SK-N-SH treated with all-trans-retinoic acid at 6 μM for 48 hours (cell line): ENCODE results near the gene EFNA4.

Experiments
- ATAC-seq: fragments of 200-7000 bp; cut with Tn5 transposase; 3 replicates; pipeline ENCODE4 v1.9.1; 2020; ENCODE audit warnings: mild to moderate bottlenecking, moderate library complexity
- ARNTL ChIP-seq: fragments of 450-650 bp; formaldehyde crosslinking; IDR thresholded peaks from 2 replicates; pipeline ENCODE4 v1.5.0; 2020; ENCODE audit warnings: low read depth, mild to moderate bottlenecking, moderate library complexity, borderline replicate concordance
- CSDC2 ChIP-seq: fragments of 250-450 bp; sonication (Bioruptor Pico); IDR thresholded peaks from 2 replicates; pipeline ENCODE4 v1.5.0; 2020; ENCODE audit warnings: mild to moderate bottlenecking, moderate library complexity
- ESRRG ChIP-seq: fragments of 250-450 bp; sonication (Bioruptor Pico); IDR thresholded peaks from 2 replicates; pipeline ENCODE4 v1.6.1; 2021; ENCODE audit warnings: mild to moderate bottlenecking
- GLIS3 ChIP-seq: fragments of 250-450 bp; sonication (Bioruptor Pico); IDR thresholded peaks from 2 replicates; pipeline ENCODE4 v1.5.0; 2020; ENCODE audit warnings: mild to moderate bottlenecking, moderate library complexity
- ISL1 ChIP-seq: fragments of 250-450 bp; sonication (Bioruptor Pico); IDR thresholded peaks from 2 replicates; pipeline ENCODE4 v2.1.2; 2022; ENCODE audit warnings: mild to moderate bottlenecking, moderate library complexity
- OSR1 ChIP-seq: fragments of 250-450 bp; sonication (Bioruptor Pico); IDR thresholded peaks from 2 replicates; pipeline ENCODE4 v1.8.0; 2022; ENCODE audit warnings: moderate library complexity, mild to moderate bottlenecking, inconsistent platforms
- PPARA ChIP-seq: fragments of 250-450 bp; sonication (Bioruptor Pico); IDR thresholded peaks from 2 replicates; pipeline ENCODE4 v1.5.0; 2020; ENCODE audit warnings: mild to moderate bottlenecking, borderline replicate concordance
- RARB ChIP-seq: fragments of 250-450 bp; sonication (Bioruptor Pico); IDR thresholded peaks from 2 replicates; pipeline ENCODE4 v1.8.0; 2021; ENCODE audit warnings: mild to moderate bottlenecking, moderate library complexity
- SNAI2 ChIP-seq: fragments of 250-450 bp; sonication (Bioruptor Pico); IDR thresholded peaks from 2 replicates; pipeline ENCODE4 v1.5.0; 2020; ENCODE audit warnings: mild to moderate bottlenecking, moderate library complexity
- TCF4 ChIP-seq: fragments of 250-450 bp; sonication (Bioruptor Pico); IDR thresholded peaks from 2 replicates; pipeline ENCODE4 v1.8.0; 2021; ENCODE audit warnings: mild to moderate bottlenecking, moderate library complexity, borderline replicate concordance
- TOX ChIP-seq: fragments of 250-450 bp; sonication (Bioruptor Pico); IDR thresholded peaks from 2 replicates; pipeline ENCODE4 v1.8.0; 2021; ENCODE audit warnings: mild to moderate bottlenecking, moderate library complexity, borderline replicate concordance
- ZC3H10 ChIP-seq: fragments of 250-450 bp; sonication (Bioruptor Pico); IDR thresholded peaks from 2 replicates; pipeline ENCODE4 v1.5.1; 2021; ENCODE audit warnings: mild to moderate bottlenecking, moderate library complexity
- ZFP3 ChIP-seq: fragments of 250-450 bp; sonication (Bioruptor Pico); IDR thresholded peaks from 2 replicates; pipeline ENCODE4 v1.5.0; 2020; ENCODE audit warnings: mild to moderate bottlenecking, moderate library complexity
- ZFP30 ChIP-seq: fragments of 450-650 bp; formaldehyde crosslinking; IDR thresholded peaks from 2 replicates; pipeline ENCODE4 v1.5.0; 2022; ENCODE audit warnings: mild to moderate bottlenecking, moderate library complexity
- ZNF565 ChIP-seq: fragments of 450-650 bp; formaldehyde crosslinking; conservative IDR thresholded peaks from 2 replicates; pipeline ENCODE4 v1.5.0; 2020; ENCODE audit warnings: low read depth, mild to moderate bottlenecking, moderate library complexity
- ZNF8 ChIP-seq: fragments of 450-650 bp; formaldehyde crosslinking; IDR thresholded peaks from 2 replicates; pipeline ENCODE4 v1.5.0; 2020; ENCODE audit warnings: mild to moderate bottlenecking, moderate library complexity
- TF ChIP-seq, protein P1 (sequence below): fragments of 250-450 bp; sonication (Bioruptor Pico); IDR thresholded peaks from 2 replicates; pipeline ENCODE4 v1.8.0; 2021; ENCODE audit warnings: low read depth, mild to moderate bottlenecking, moderate library complexity, borderline replicate concordance
- TF ChIP-seq, protein P2 (sequence below): fragments of 250-450 bp; sonication (Bioruptor Pico); IDR thresholded peaks from 2 replicates; pipeline ENCODE4 v1.8.0; 2020; ENCODE audit warnings: mild to moderate bottlenecking, moderate library complexity, borderline replicate concordance
- TF ChIP-seq, protein P3 (sequence below): fragments of 250-450 bp; sonication (Bioruptor Pico); IDR thresholded peaks from 2 replicates; pipeline ENCODE4 v1.5.1; 2020; ENCODE audit warnings: low read depth, mild to moderate bottlenecking, moderate library complexity
- TF ChIP-seq, protein P4 (sequence below): fragments of 250-450 bp; sonication (Bioruptor Pico); IDR thresholded peaks from 2 replicates; pipeline ENCODE4 v1.5.0; 2020; ENCODE audit warnings: mild to moderate bottlenecking, moderate library complexity
- TF ChIP-seq, protein P5 (sequence below): fragments of 250-450 bp; sonication (Bioruptor Pico); IDR thresholded peaks from 2 replicates; pipeline ENCODE4 v1.5.1; 2021; ENCODE audit warnings: mild to moderate bottlenecking, moderate library complexity

Gene EFNA4

DNA sequence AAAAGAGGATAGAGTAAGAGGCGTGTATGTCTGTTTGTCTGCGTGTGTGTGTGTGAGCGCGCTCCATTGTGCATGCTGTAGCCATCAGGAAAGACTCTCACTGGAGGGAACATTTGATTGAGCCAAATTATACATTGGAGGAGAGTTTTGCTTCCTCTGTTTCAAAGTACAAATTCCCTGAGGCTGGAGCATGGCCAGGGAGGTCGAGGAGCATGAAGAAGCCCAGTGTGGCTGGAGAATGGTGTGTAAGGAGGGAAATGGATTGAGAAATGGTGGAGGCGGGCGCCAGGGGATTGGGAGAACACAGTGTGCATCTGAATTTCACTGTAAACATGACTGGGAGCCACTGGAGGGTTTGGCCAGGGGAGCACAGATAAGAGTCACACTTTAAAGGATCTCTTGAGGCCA is 42.1 kb downstream of the EFNA4 start:
- TF ChIP-seq ZNF8 (CRISPR knock-in tag) (no peak), GLIS3 (no peak), TCF4 (CRISPR knock-in tag) (no peak), ZFP3 (CRISPR knock-in tag) (no peak), ARNTL (CRISPR knock-in tag) (no peak), ZC3H10 (CRISPR knock-in tag) (no peak), ZFP30 (CRISPR knock-in tag) (no peak), TOX (CRISPR knock-in tag) (no peak), OSR1 (CRISPR knock-in tag) (no peak)
- TF ChIP-seq, protein P1, sequence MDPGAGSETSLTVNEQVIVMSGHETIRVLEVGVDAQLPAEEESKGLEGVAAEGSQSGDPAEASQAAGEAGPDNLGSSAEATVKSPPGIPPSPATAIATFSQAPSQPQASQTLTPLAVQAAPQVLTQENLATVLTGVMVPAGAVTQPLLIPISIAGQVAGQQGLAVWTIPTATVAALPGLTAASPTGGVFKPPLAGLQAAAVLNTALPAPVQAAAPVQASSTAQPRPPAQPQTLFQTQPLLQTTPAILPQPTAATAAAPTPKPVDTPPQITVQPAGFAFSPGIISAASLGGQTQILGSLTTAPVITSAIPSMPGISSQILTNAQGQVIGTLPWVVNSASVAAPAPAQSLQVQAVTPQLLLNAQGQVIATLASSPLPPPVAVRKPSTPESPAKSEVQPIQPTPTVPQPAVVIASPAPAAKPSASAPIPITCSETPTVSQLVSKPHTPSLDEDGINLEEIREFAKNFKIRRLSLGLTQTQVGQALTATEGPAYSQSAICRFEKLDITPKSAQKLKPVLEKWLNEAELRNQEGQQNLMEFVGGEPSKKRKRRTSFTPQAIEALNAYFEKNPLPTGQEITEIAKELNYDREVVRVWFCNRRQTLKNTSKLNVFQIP (CRISPR knock-in tag): no peak
- TF ChIP-seq, protein P2, sequence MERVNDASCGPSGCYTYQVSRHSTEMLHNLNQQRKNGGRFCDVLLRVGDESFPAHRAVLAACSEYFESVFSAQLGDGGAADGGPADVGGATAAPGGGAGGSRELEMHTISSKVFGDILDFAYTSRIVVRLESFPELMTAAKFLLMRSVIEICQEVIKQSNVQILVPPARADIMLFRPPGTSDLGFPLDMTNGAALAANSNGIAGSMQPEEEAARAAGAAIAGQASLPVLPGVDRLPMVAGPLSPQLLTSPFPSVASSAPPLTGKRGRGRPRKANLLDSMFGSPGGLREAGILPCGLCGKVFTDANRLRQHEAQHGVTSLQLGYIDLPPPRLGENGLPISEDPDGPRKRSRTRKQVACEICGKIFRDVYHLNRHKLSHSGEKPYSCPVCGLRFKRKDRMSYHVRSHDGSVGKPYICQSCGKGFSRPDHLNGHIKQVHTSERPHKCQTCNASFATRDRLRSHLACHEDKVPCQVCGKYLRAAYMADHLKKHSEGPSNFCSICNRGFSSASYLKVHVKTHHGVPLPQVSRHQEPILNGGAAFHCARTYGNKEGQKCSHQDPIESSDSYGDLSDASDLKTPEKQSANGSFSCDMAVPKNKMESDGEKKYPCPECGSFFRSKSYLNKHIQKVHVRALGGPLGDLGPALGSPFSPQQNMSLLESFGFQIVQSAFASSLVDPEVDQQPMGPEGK (CRISPR knock-in tag): no peak
- TF ChIP-seq, protein P3, sequence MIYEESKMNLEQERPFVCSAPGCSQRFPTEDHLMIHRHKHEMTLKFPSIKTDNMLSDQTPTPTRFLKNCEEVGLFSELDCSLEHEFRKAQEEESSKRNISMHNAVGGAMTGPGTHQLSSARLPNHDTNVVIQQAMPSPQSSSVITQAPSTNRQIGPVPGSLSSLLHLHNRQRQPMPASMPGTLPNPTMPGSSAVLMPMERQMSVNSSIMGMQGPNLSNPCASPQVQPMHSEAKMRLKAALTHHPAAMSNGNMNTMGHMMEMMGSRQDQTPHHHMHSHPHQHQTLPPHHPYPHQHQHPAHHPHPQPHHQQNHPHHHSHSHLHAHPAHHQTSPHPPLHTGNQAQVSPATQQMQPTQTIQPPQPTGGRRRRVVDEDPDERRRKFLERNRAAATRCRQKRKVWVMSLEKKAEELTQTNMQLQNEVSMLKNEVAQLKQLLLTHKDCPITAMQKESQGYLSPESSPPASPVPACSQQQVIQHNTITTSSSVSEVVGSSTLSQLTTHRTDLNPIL (CRISPR knock-in tag): no peak
- TF ChIP-seq, protein P4, sequence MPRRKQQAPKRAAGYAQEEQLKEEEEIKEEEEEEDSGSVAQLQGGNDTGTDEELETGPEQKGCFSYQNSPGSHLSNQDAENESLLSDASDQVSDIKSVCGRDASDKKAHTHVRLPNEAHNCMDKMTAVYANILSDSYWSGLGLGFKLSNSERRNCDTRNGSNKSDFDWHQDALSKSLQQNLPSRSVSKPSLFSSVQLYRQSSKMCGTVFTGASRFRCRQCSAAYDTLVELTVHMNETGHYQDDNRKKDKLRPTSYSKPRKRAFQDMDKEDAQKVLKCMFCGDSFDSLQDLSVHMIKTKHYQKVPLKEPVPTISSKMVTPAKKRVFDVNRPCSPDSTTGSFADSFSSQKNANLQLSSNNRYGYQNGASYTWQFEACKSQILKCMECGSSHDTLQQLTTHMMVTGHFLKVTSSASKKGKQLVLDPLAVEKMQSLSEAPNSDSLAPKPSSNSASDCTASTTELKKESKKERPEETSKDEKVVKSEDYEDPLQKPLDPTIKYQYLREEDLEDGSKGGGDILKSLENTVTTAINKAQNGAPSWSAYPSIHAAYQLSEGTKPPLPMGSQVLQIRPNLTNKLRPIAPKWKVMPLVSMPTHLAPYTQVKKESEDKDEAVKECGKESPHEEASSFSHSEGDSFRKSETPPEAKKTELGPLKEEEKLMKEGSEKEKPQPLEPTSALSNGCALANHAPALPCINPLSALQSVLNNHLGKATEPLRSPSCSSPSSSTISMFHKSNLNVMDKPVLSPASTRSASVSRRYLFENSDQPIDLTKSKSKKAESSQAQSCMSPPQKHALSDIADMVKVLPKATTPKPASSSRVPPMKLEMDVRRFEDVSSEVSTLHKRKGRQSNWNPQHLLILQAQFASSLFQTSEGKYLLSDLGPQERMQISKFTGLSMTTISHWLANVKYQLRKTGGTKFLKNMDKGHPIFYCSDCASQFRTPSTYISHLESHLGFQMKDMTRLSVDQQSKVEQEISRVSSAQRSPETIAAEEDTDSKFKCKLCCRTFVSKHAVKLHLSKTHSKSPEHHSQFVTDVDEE (CRISPR knock-in tag): no peak
- ATAC-seq: no peak

DNA sequence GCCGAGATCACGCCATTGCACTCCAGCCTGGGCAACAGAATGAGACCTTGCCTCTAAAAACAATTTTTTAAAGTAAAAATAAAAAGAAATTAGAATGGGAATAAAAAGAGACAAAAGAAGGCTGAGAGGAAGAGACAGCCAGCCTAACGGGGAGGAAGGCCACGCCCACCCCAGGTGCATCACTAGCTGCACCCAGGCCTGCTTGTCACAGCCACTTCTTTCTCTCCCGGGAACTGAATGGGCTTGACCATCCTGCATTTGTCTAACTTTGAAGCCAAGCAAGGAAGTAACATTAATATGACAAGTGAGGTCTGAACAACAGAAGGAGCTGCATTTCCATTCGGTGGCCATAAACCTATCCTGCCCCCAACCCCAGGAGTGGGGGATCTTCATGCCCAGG is 43.3 kb downstream of the EFNA4 start:
- ATAC-seq: no peak

DNA sequence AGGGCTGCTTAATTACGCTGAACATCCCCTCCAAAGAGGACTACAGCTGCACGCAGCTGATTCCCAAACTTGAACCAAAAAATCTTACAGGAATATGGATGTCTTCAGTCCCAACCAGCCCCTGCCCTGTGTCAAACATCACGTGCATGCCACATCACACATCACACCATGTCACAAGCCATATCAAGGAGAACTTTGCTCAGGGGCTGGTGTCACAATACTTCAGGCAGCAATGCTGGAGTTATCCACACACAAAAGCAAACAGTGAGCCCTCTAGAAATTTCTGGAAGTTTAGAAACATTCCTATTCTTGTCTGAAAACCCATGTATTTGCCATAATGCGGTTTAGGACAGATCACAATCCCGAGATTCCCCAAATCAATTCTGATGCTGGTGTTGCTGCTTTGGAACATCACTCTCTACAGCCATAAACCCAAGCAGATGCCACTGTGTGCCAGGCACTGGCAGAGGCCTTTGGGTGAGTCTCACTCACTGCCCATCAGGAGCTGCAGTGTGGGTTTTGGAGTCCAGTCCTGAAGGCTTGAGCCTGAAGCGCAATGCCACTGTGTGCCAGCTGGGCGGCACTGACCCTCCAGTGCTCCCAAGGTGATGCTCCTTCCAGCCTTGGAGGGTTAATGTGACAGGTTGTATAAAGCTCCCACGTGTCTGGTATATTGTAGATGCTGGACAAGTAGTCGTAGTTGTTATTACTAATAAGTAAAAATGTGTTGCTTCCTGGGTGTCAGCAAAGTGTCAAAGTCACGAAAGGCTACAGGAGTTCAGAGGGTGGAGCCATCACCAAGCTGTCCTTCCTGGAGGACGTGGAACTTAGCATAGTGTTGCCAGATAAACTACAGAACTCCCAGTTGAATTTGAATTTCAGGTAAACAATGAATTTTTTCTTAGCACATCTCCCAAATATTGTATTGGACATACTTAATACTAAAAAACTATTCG is 44.0 kb downstream of the EFNA4 start:
- no peak; the same call in 2 of the 3 replicates for ATAC-seq
- TF ChIP-seq ESRRG (CRISPR knock-in tag): no peak
- TF ChIP-seq, protein P3 (CRISPR knock-in tag): no peak
- no peak for TF ChIP-seq ZC3H10 (CRISPR knock-in tag)
- TF ChIP-seq ZNF8 (CRISPR knock-in tag): no peak
- no peak for TF ChIP-seq ZNF565
- TF ChIP-seq GLIS3: no peak
- no peak for TF ChIP-seq OSR1 (CRISPR knock-in tag)
- no peak for TF ChIP-seq ISL1
- no peak for TF ChIP-seq ARNTL (CRISPR knock-in tag)
- no peak for TF ChIP-seq SNAI2 (CRISPR knock-in tag)
- TF ChIP-seq, protein P4 (CRISPR knock-in tag): no peak
- TF ChIP-seq ZFP30 (CRISPR knock-in tag): no peak
- TF ChIP-seq RARB (CRISPR knock-in tag): no peak
- no peak for TF ChIP-seq CSDC2 (CRISPR knock-in tag)
- no peak for TF ChIP-seq PPARA (CRISPR knock-in tag)

More for the DNA sequence above, 43.3 kb downstream of the EFNA4 start:
- TF ChIP-seq, protein P5, sequence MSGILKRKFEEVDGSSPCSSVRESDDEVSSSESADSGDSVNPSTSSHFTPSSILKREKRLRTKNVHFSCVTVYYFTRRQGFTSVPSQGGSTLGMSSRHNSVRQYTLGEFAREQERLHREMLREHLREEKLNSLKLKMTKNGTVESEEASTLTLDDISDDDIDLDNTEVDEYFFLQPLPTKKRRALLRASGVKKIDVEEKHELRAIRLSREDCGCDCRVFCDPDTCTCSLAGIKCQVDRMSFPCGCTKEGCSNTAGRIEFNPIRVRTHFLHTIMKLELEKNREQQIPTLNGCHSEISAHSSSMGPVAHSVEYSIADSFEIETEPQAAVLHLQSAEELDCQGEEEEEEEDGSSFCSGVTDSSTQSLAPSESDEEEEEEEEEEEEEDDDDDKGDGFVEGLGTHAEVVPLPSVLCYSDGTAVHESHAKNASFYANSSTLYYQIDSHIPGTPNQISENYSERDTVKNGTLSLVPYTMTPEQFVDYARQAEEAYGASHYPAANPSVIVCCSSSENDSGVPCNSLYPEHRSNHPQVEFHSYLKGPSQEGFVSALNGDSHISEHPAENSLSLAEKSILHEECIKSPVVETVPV (CRISPR knock-in tag): no peak
- TF ChIP-seq PPARA (CRISPR knock-in tag) (no peak), ZC3H10 (CRISPR knock-in tag) (no peak)
